Esophagus squamous epithelium (tissue), 5 donors: ENCODE results near the gene KLK11. TPM values are rescaled to one million over a fixed set of nuclear protein-coding genes. Genes with fewer than 3 reads are reported as not detected.

ENCODE experiments used
- DNase-seq: peaks from one replicate; lab custom pipeline; 2025; lab: John Stamatoyannopoulos, UW
- H3K27ac ChIP-seq, 4 donors: fragments of 200-600 bp; sonication (generic); one replicate each; pipeline ENCODE4 v1.5.1; 2016 to 2019; ENCODE audit warnings: mild to moderate bottlenecking in 1 of 4
- H3K27me3 ChIP-seq, 4 donors: fragments of 200-600 bp; sonication (generic); 1 replicate in 3 of 4; 2 replicates in 1 of 4; pipeline versions ENCODE4 v1.5.1 to v1.6.0; 2017 to 2021; ENCODE audit warnings: antibody characterized with exemption in 1 of 4
- H3K36me3 ChIP-seq, 3 donors: fragments of 200-600 bp; sonication (generic); one replicate each; pipeline ENCODE4 v1.5.1; 2016 to 2019
- H3K4me1 ChIP-seq, 3 donors: fragments of 200-600 bp; sonication (generic); one replicate each; pipeline ENCODE4 v1.5.1; 2017 to 2019
- H3K4me3 ChIP-seq, 4 donors: fragments of 200-600 bp; sonication (generic); 1 replicate in 3 of 4; 2 replicates in 1 of 4; pipeline ENCODE4 v1.5.1; 2016 to 2019; ENCODE audit warnings: mild to moderate bottlenecking in 2 of 4, moderate library complexity in 1 of 4
- H3K9me3 ChIP-seq, 3 donors: fragments of 200-600 bp; sonication (generic); one replicate each; pipeline ENCODE4 v1.5.1; 2016 to 2019
- POLR2A ChIP-seq, 4 donors: fragments of 450-650 bp; IDR thresholded peaks; one replicate each; pipeline ENCODE4 v1.6.1; 2017; ENCODE audit warnings: antibody characterized with exemption in 4 of 4, mild to moderate bottlenecking in 4 of 4, moderate library complexity in 3 of 4
- WGBS, 2 donors: methylation state at CpG; one replicate each; pipeline ENCODE4 v1.1.5; 2018; 5-methylcytosine and 5-hydroxymethylcytosine counted together
- intact Hi-C: fragments of 100-400 bp; cut with DNase I; formaldehyde crosslinking; loops from one replicate; pipeline ENCODE4 v1.15.0; 2022
- total RNA-seq, 4 donors: library from RNA; depleted of rRNA; stranded (reverse); fragments of >200 nt; gene quantifications; one replicate each; pipeline ENCODE4 v1.1.0, GENCODE V29; 2016
- TF ChIP-seq, protein P1 (sequence below), 6 experiments: fragments of 450-650 bp in 4 of 6; fragments of 200-600 bp in 2 of 6; sonication (generic) in 2 of 6; IDR thresholded peaks; one replicate each; pipeline ENCODE4 v1.5.1; 2016 to 2019; ENCODE audit warnings: antibody characterized with exemption in 6 of 6, mild to moderate bottlenecking in 4 of 6, moderate library complexity in 4 of 6
- donor health status: DM: yes; HTN: yes; CAD: no.

The KLK11 gene
- total RNA-seq, 4 donors from 2014 or later, result 171 to 460 (median 244) TPM

DNA sequence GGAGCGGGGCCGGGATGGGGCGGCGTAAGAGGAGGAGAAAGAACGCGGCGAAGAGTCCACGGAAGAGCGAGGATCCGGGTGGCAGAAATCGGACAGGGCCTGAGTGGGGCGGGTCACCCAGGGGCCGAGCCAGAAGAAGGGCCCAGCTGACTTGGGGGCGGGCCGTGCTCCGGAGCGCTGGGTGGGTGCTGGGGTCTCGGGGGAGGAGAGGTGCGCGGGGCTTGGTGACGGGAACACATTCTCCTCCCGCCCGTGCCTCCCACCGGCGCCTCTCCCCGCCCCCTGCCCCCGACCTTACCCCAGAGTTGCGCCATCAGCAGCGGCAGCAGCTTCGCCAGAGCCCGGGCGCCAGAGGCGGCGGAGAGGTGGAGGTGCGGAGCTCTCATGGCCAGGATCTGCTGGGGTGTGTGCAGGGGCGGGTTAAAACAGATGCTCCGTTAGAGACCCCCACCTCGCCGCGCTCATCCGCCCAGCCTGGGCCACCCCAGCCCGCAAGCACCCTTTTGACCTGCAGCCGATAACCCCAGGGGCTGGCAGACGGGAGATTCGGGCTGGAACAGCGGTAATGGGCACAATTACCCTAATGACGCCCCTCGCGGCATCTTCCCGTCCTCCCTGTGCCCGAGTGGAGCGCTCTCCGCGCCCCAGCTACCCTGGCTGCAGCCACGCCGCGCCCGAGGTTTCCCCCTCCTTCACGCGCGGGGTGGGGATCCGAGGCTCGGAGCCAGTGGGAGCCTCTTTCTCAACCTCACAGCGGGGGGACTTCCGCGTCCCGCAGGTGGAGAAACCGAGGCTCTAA, 7.5 kb downstream of the KLK11 start:
- Histone ChIP-seq H3K4me3 (peak overlapping the region; percentile 44 to 65 (median 60)), H3K27ac (peak overlapping the region; percentile 80 to 94 (median 88)), H3K27me3 (peaks cover 0 to 87% (median 2%) of the 10 kb centered on the region in 4 donors), H3K4me1 (peaks cover 14 to 64% (median 16%) of the 10 kb centered on the region in 3 donors), H3K9me3 (no peaks in the 10 kb centered on the region), H3K36me3 (peaks cover 0 to 33% (median 0%) of the 10 kb centered on the region in 3 donors)
- 1 to 9% methylated on average over 18 to 27 of the region's 68 CpGs for WGBS, 2 donors
- DNase-seq, result no peak
- TF ChIP-seq, protein P1, sequence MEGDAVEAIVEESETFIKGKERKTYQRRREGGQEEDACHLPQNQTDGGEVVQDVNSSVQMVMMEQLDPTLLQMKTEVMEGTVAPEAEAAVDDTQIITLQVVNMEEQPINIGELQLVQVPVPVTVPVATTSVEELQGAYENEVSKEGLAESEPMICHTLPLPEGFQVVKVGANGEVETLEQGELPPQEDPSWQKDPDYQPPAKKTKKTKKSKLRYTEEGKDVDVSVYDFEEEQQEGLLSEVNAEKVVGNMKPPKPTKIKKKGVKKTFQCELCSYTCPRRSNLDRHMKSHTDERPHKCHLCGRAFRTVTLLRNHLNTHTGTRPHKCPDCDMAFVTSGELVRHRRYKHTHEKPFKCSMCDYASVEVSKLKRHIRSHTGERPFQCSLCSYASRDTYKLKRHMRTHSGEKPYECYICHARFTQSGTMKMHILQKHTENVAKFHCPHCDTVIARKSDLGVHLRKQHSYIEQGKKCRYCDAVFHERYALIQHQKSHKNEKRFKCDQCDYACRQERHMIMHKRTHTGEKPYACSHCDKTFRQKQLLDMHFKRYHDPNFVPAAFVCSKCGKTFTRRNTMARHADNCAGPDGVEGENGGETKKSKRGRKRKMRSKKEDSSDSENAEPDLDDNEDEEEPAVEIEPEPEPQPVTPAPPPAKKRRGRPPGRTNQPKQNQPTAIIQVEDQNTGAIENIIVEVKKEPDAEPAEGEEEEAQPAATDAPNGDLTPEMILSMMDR (IDR thresholded peaks at IDR 0.05), result no peak
- TF ChIP-seq POLR2A (IDR thresholded peaks at IDR 0.05), result peak in 2 of 4 donors; percentile 33 to 72
- intact Hi-C loops, result loop anchor here (5.0 kb wide), 1 partner anchor 87 kb away; no protein-coding TSS in a partner anchor

DNA sequence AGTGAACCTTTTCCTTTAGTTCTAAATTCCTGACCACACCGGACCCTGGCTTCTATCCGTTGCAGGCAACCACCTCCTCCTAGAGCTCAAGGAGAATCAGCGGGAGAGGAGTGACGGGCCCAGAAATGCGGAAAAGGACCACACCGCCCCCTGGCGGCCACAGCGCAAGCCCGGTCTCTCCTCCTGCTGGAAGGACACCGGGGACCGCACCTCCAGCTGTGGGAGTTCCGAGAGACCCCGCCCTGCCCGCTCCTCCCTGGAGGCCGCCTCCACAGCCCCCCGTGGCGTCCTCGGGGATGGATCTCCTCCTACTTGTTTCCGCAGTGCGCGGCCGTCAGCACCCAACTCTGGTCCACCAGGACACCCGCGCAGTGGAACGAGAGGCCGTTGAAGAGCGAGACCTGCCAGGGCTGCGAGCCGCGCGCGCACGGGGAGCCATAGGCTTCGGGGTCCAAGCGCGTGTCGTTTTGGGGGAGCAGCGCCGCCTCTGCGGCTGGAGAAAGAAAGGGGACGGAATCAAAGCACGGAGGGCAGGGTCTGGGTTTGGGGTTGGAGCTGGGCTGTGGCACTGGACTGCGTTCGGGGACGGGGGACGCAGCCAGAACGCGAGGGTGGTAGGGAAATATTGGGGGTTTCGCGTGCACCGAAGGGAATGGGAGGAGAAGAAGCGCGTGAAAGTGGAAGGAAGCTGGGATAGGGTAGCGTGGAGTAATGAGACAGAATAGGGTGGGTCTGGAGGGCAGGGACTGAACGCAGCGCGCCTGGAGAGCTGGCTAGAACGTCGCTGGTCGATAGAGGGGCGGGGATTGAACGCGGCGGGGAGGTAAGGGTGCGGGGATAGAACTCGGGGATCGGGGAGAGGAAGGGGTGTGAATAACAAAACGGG, 9.4 kb downstream of the KLK11 start:
- 2% methylated on average over 31 to 55 of the region's 68 CpGs for WGBS, 2 donors
- H3K27ac ChIP-seq, result peak overlapping the region; percentile 85 to 94 (median 88)
- no peak for DNase-seq

DNA sequence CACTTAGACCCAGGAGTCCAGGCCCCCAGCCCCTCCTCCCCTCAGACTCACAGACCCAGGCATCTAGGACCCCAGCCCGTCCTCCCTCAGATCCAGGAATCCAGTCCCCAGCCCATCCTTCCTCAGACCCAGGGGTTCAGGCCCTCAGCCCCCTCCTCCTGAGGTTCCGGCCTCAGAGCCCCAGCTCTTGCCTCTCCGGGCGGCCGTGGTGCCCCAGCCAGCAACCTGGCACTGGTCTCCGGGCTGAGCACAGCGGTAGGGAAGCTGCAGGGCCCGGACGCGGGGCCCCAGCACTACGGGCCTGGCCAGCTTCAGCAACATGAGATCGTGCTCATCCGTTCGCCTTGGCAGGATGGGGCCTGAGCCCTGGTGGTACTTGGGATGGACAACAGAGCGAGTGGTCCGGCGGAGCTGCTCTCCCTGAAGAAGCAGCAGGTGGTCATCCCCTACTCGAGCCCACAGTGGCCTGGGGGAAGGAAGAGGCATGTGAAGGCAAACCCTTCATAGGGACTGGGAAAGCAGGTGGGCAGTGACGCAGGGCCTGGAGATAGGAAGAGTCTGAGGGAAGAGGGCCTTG, 10.6 kb downstream of the KLK11 start:
- peak overlapping the region in 1 of 4 donors; percentile 89 for H3K27ac ChIP-seq
- whole genome bisulfite sequencing, 2 donors, result 90 to 100% methylated on average over 3 to 7 of the region's 19 CpGs
- H3K9me3 ChIP-seq, result no peaks in the 10 kb centered on the region
- no peak for TF ChIP-seq POLR2A (IDR thresholded peaks at IDR 0.05)
- peaks cover 0 to 15% (median 0%) of the 10 kb centered on the region in 3 donors for H3K36me3 ChIP-seq
- intact Hi-C loops, result loop anchor here (5.0 kb wide), 1 partner anchor 83 kb away; no protein-coding TSS in a partner anchor
- peaks cover 14 to 50% (median 17%) of the 10 kb centered on the region in 3 donors for H3K4me1 ChIP-seq
- DNase-seq, result no peak
- H3K4me3 ChIP-seq, result no peak overlapping the region
- H3K27me3 ChIP-seq, result peaks cover 0 to 91% (median 2%) of the 10 kb centered on the region in 4 donors

More for the DNA sequence above, 9.4 kb downstream of the KLK11 start:
- Histone ChIP-seq H3K4me1 (peaks cover 14 to 56% (median 16%) of the 10 kb centered on the region in 3 donors), H3K36me3 (peaks cover 0 to 15% (median 0%) of the 10 kb centered on the region in 3 donors), H3K9me3 (no peaks in the 10 kb centered on the region), H3K4me3 (peak overlapping the region; percentile 49 to 66 (median 60)), H3K27me3 (peaks cover 0 to 85% (median 2%) of the 10 kb centered on the region in 4 donors)
- TF ChIP-seq, protein P1 (IDR thresholded peaks at IDR 0.05), result peak; percentile 36 to 96 (median 89)
- peak in 1 of 4 donors; percentile 8 for TF ChIP-seq POLR2A (IDR thresholded peaks at IDR 0.05)
- intact Hi-C loops, result loop anchor here (5.0 kb wide), 1 partner anchor 85 kb away; no protein-coding TSS in a partner anchor

DNA sequence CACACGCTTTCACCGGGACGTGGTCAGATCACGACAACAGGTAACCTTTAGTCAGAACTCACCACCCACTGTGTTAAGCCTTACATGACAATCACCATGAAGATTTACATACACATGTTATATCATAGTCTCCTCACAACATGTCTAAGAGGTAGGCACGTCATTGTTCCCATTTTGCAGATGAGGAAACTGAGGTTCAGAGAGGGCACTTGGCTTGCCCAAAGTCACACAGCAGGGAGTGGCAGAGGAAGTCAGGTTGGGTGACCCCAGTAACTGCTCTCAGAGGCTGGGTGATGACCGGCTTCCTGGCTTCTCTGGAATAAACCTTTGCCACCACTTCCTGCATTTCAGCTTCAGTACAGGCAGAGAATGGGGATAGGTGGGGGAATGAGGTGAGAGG, 12.2 kb downstream of the KLK11 start:
- peaks cover 0 to 15% (median 0%) of the 10 kb centered on the region in 3 donors for H3K36me3 ChIP-seq
- peak overlapping the region in 3 of 4 donors; percentile 5 to 36 (median 9) for H3K27ac ChIP-seq
- intact Hi-C loops, result no loop called here
- H3K9me3 ChIP-seq, result no peaks in the 10 kb centered on the region
- peaks cover 0 to 90% (median 2%) of the 10 kb centered on the region in 4 donors for H3K27me3 ChIP-seq
- 67 to 81% methylated on average over 5 to 6 of the region's 6 CpGs for WGBS, 2 donors
- TF ChIP-seq POLR2A (IDR thresholded peaks at IDR 0.05), result no peak
- no peak for DNase-seq
- peaks cover 8 to 50% (median 17%) of the 10 kb centered on the region in 3 donors for H3K4me1 ChIP-seq
- H3K4me3 ChIP-seq, result no peak overlapping the region

DNA sequence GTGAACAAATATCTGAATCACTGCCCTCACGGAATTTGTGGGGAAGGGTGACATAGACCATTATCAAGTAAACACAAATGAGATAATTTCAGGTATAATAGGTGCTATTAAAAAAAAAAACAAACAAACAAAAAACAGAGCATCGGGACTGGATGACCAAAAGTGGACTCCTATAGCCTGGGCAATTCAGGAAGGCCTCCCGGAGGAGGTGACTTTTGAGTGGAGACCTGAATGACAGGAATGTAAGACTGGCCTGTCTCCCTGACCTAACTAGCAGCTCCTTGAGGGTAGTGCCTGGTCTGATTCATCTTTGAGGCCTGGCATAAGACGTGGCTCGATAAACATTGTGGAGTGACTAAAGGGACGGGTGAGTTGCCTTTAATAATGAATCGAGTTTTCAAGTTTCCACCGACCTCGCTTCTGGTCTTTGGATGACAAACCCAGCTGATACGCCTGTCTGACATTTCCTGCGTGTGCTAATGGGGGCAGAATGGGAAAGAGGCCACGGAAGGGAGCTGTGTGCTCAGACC, 13.7 kb downstream of the KLK11 start:
- Histone ChIP-seq H3K36me3 (peaks cover 0 to 15% (median 0%) of the 10 kb centered on the region in 3 donors), H3K4me1 (peaks cover 8 to 38% (median 17%) of the 10 kb centered on the region in 3 donors), H3K9me3 (no peaks in the 10 kb centered on the region), H3K4me3 (no peak overlapping the region), H3K27me3 (peaks cover 0 to 80% (median 2%) of the 10 kb centered on the region in 4 donors), H3K27ac (peak overlapping the region in 2 of 4 donors; percentile 36 to 44)
- no peak for TF ChIP-seq POLR2A (IDR thresholded peaks at IDR 0.05)
- TF ChIP-seq, protein P1 (IDR thresholded peaks at IDR 0.05), result no peak
- WGBS, 2 donors, result 60 to 71% methylated on average over 7 to 9 of the region's 12 CpGs
- no peak for DNase-seq
- intact Hi-C loops, result no loop called here
